ENCODE measurements around the gene GRIA3.

GRIA3 gene

DNA sequence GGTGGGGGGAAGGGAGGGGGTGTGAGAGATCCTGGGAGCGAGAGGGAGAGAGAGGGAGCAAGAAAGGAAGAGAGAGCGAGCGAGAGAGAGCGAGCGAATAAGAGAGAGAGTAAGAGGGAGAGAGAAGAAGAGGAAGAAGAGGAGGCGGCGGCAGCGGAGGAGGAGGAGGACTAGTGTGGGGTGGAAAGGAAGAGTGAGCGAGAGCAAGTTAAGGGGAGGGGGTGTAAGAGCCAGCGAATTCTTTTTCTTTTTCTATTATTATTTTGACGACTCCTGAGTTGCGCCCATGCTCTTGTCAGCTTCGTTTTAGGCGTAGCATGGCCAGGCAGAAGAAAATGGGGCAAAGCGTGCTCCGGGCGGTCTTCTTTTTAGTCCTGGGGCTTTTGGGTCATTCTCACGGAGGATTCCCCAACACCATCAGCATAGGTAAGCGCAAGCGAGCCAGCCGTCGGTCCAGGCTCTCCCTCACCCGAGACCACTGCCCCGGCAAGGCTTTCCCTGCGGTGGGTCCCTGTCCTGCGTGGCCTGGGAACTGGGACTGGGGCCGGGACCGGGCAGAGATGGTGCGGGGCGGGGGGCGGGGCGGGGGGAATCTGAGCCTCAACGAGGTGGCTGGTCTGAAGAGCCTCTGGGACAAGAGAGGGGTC lies at the start of gene GRIA3:
TSS of gene GRIA3 (plus strand) at position 60 of the 647 bp plus-strand sequence. CDS start at position 318, 258 bp downstream.
- DNase-seq, result peak in 1 of 2 donors; percentile 9

DNA sequence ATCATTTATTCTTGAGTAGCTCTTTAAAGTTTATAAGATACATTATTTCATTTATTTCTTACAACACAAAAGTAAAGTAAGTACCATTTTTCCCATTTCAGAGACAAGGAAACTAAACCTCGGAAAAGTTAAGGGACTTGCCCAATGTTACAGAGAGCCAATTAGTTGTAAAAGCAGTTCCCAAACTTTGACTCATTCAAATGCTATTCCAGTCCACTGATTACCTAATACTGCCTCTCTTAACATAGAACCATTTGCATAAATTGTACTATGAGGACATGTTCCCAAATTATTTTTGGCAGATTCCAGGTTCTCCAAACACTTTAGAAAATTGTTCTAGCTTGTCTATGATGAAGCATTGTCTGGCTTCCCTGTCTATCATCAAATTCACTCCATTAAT lies 45.6 kb upstream of the GRIA3 start:
- no peak for DNase-seq

DNA sequence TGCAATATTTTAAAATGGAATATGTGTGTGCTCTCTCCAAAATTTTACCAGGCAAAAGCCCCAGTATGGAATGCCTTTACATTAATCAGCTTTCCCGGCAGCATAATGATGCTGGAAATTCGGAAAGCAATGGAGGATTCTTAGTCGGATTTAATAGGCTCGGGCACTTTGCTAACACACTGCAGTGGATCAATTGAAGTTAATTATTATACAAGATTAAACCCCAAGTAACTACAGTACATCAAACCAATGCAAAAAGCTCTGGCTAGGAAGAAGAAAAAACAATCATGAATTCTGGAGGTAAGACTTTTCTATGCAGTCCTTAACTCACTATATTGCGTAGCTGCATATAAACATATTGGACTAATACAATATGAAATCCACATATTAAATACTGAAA lies 43.6 kb upstream of the GRIA3 start:
- no peak for DNase-seq

DNA sequence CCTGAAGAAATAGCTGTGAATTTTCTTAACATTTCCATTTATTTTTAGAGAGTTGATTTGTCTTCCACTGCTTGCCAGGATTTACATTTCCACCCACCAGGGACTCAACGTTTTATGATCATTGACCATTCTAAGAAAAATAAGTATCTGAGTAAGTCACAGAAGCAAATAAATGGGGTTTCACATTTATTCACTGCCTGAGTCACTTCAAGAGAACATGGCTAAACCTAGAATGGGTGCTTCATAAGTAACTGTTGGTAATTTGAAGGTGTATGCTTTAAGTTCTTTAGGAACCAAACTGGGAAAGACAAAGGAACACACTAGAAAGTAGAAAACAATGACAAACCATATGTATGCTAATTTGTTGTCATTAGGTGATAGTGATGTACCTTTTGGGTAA lies 43.2 kb upstream of the GRIA3 start:
- no peak for DNase-seq

DNA sequence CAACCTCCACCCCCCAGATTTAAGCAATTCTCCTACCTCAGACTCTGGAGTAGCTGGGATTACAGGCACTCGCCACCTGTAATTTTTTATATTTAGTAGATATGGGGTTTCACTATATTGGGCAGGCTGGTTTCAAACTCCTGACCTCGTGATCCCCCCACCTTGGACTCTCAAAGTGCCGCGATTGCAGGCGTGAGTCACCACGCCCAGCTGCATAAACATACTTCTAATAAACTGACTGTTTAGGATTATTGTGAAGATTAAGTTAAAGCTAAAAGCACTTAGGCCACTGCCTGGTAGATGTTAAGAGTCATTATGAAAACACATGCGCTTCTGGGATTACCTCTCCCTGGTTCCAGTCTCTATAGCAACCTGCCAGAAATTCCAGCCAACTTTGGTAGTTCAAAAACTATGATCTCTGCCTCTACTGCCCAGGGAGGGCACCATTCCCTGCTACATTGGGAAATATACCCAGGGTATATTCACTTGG lies 30.2 kb upstream of the GRIA3 start:
- DNase-seq, result no peak

DNA sequence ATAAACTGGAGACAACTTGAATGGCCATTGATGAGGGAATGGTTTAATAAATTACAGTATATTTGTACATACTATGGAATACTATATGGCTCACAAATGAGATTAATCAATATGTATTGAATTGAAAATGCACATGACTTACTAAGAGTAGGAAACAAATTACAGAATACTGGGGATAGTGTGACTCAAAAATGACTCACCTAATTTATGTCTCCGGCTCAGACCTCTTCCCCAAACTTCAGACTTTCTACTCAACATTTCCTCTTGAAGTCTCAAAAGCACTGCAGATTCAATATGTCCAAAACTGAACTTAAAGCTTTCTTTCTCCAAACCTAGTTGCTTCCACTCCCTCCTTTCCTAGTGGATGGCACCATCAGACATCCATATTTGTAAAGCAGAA lies 28.8 kb upstream of the GRIA3 start:
- DNase-seq, result no peak

DNA sequence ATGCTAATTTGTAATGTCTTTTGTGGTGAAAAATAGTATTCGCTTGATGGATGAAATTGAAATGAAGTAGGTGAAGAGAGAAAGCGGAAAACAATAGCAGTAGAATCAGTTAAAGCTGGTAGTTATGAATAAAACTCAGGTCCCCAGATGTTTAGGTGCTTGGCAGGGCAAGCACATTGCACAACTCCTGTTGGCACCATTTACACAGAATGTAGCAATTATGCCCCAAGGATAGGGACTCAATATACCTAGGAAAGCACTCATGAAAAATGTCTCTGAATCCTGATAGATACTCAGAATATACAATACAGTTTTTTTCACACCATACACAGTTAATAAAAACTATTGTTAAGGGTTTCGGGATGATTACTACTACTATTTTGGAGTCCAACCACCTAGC lies 26.5 kb upstream of the GRIA3 start:
- no peak for DNase-seq

DNA sequence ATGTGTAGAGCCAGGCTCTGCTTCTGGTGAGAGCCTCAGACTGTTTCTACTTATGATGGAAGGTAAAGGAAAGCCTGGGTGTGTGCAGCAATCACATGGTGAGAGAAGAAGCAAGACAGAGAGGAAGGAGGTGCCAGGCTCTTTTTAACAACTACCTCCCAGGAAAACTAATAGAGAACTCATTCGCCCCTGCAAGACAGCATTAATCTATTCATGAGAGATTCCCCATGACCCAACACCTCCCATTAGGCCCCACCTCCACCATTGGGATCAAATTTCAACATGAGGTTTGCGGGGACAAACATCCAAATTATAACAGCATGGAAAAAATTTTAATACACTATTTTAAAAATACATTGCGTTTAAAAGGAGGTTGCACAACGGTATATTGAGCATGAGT lies 24.7 kb upstream of the GRIA3 start:
- no peak for DNase-seq

DNA sequence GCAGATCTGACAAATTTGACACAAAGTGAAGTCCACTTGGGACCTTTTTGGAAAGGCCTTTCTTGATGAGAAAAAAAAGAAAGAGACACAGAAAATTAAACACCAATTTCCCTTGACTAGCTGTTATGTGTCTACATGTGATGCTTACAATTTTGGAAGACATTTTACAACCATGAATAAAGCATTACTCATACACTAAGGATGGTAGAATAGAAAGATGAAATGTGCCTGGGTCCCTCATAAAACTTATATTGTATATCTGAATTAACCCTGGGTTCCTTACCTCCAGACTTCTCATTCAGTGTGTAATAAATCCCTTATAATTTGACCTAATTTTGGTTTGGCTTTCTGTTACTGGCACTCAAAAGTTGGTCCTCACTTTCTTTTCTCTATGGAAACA lies 16.5 kb upstream of the GRIA3 start:
- no peak for DNase-seq

DNA sequence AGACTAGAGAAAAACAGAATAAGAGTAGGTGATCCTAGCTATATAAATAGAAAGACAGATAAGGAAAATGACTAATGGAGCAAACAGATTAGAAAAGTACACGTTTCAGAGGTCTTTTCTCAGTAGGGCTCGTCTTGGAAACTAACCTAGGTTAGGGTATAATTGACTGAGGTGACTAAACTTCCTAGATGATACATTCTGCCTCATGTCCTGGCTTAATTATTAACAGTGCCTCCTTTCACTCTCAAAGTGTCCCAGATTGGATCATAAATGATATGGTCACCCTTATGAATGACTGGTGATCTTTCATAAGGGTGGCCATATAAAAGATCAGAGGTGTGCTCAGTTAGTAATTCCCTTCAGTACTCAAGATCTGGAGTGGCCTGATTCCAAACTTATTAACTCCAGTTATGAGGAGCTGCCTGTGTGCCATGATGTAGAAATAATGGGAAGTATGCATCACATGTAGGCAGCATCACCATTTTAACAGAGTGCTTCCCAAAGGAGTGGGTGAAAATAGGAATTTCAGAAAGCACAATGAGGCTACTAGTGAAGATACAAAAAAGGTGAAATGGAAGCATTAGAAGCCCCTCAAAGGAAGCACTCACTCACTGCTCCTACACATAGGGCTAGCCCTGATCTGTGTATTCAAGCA lies 14.7 kb upstream of the GRIA3 start:
- DNase-seq, result no peak

DNA sequence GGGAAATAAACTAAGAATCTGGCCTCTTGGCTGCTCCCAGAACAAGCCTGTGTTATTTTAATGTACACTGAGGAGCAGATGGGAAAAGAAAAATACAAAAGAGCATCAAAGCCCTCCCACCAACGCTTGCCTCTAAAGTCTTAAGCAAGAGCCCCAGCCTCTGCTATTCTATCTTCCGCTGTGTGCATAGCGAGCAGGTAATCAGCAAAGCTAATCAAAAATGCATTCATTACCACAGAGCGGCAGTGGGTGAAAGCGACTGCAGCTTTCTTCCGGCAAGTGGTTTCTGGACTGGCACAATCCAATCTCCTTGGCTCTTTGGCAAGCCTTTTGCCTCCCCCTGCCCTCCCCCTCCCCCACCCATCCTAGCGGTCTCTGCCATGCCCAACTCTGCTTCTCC lies 13.5 kb upstream of the GRIA3 start:
- DNase-seq, result no peak

DNA sequence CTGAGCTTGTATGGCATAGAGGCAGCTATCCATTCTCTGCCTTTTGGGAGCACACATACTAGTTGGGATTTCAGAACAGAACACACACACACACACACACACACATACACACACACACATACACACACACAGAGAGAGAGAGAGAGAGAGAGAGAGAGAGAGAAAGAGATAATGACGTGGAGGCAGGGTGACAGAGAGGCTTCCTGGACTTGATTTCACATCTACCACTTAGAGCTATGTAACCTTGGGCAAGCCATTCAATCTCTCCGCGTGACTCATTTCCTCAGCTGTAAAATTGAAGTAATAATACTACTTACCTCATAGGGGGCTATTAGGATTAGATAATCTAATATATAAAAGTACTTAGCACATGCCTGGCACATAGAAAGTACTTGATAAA lies 12.3 kb upstream of the GRIA3 start:
- DNase-seq, result no peak

DNA sequence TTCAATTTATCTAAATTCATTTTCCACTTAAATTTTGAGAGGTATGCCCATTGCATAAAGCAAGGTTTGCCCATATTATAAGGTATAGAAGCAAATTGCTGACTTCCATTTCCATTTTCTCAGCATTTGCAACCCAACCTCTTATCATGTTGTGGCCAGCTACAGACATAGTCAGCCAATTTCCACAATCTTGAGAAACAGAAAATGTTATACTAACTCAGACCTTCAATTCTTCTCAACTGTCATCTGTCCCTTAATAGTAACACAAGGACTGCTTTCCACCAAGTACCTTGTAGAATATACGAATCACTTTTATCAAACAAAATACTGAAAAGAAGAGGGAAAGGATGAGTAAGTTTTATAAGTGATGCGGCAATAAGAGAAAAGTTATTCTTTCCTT lies 11.2 kb upstream of the GRIA3 start:
- DNase-seq, result no peak

DNA sequence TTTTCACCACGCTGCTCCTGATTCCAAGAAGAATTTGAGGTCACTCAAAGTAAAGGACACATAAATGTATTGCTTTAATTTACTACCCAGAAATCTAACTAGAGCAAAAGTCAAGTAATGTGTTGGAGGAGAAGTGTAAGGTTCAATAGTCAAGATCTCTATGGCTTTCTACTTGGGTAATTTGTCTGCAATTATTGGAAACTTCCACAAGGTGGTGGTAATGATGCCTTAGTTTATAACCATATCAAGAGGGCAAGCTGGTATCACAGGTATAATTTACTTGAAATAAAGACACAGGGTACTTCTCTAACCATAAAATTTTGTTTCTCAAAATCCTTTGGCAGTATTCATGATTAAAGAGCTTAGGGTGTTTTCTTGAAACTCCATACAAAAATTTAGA lies 10.2 kb upstream of the GRIA3 start:
- DNase-seq, result no peak

DNA sequence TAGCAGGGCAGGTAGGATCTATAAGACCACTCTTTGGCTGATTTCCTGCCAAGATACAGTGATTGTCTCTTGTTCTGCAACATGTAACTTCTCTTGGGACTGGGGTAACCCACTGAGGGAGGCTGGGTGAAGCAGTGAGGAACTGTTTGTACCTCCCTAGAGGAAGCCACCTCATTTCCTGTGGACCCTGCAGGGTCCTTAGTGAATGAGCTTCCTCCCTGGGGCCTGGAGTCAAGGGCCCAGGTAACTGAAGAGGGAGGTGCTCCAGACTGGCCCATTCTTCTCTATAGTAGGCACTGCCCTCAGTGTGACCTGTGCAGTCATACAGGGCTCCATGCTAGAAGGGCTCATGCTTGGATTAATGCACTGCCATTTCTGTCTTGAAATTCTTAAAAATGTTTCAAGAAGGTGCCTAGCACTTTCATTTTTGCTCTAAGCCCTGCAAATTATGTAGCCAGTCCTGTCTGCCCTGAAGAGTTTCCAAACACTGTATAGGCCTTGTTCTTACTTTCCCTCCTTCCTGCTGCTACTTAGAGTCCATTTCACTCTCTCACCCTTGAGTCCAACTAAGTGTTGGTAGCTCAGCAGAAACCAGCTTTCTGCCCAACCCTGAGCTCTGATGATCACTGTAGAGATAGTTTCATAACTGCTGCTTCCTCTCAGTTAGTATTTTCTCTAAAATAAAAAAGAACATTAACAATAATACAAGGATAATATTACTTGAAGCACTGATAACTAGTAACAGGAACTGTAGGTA lies 8.5 kb upstream of the GRIA3 start:
- DNase-seq, result no peak

DNA sequence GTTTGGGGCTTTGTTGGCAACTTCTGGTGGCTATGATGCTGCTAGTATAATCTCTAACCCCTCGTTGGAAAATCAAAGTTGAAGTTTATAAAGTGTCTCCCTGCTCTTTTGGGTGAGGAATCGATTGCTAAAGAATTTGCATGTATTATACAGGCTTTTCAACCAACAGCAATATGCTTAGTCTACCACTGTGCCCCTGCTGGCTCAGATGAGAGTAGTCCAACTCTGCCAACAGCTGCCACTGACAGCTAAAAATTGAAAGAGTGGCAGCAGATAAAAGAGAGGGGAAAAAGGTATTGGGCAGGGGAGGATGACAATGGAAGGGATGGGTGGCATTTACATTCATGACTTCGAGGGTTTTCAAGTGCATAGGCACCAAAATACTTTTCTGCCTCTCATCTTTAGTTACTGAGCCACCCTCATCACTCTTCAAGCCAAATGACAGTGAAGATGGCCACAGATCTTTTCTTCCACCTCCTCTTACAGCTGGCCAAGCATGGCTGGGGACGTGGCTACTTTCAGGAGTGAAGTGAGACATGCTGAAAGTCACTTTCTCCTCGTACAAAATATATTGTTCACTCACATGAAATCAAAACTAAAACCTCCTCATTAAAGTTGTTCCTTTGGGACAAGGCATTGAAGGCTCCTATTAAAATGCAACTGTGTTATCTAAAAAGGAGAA lies 2.7 kb upstream of the GRIA3 start:
- no peak for DNase-seq

DNA sequence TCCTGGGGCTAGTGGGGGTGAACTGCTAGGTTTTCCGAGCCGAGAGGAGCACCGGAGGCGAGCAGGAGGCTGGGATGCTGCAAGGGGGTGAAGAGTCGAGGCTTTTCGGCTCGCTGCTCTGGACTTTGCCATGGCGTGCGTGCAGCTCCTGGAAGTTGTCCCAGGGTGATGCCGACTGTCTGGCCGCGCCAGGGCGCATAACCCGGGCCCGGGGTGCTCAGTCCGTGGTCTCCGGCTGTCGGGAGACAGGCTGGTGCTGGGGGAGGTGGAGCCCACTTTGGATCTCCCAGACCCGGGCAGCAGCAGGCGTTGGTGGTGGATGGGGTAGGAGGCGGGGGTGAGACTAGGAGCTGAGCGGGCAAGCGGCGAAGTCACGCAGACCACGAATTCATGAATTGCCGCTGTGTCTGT lies 793 bp downstream of the GRIA3 start:
- DNase-seq, result peak in 1 of 2 donors; percentile 38

DNA sequence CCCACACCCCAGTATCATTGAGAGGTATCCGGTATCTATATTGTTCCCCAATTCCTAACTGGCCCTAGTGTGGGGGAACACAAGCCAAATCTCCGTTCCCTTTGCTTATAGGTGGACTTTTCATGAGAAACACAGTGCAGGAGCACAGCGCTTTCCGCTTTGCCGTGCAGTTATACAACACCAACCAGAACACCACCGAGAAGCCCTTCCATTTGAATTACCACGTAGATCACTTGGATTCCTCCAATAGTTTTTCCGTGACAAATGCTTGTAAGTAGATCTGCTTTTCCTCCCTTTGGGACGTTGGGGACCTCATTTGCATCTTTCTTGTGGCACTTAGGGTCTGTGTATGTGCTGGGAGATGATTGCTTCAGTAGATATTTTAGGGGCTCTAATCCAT lies 1.6 kb downstream of the GRIA3 start:
- DNase-seq, result no peak

DNA sequence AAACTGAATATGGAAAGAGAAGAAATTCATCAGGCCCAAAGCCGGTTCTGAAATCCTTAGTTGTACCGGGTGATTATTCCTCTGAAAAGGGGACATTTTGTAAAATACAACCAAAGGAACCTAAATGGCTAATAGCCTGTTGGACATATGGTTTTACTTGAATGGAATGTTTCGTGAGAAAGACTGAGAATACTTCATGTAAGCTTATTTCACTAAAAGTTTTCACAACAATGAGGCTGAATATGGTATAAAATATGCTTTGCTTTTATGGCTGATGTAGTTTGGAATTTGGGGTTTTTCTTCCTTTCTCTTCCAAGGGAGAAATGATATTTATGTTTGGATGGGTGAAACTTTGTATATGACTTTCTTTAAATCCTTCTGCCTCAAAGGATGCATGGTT lies 2.7 kb downstream of the GRIA3 start:
- no peak for DNase-seq

DNA sequence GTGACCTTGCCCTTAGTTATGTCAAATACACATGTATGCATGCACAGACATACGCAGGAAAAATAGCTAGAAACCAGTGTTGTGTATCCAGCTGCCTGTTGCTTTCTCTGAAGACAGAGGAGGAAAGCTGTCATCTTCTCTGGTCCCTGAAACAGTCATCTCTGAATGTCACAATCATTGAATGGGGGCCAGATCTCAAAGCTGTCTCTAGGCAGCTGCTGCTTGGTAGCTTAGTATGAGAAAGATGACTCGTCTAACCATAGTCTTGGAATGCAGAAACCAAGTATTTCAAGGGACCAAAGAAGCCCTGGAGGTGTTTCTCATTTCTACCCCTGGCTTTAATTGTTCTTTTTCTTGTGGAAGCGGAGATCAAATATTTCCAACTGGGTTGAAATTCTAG lies 4.0 kb downstream of the GRIA3 start:
- no peak for DNase-seq

DNA sequence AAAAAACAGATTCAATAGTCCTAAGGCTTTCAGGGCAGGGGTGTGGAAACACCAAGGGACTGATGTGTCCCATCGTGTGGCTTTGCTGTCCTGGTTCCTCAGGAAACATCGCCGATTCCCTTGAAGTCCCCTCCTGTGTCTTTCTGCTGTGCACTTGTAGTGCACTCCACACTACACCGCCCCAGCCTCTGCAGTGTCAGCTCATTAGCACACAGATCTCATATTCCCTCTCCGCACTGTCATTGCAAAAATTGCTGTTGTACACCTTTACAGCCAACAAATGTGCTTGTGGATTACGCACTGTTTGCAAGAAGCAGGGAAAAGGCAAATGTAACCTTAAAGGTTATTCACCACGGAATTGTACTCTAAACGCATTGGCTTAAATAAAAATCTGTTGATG lies 5.3 kb downstream of the GRIA3 start:
- no peak for DNase-seq

DNA sequence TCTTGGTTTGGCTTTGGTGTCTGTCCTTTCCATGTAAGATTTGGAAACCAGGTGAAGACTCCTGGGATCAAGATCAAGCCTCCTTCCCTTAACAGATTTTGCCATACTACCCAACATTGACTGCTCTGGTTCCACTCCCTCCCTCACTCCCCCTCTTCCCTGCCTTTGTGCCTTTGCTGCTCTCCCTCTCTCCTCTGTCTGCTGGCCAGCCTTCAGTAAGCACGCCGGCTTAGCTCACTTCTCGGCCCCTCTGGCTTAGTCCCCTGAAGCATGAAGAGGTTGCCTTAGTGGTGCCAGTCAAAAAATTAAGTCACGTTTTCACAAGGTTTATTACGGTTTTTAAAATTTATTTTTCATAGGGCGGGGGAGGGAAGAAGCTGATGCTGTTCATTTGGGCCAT lies 6.0 kb downstream of the GRIA3 start:
- no peak for DNase-seq

DNA sequence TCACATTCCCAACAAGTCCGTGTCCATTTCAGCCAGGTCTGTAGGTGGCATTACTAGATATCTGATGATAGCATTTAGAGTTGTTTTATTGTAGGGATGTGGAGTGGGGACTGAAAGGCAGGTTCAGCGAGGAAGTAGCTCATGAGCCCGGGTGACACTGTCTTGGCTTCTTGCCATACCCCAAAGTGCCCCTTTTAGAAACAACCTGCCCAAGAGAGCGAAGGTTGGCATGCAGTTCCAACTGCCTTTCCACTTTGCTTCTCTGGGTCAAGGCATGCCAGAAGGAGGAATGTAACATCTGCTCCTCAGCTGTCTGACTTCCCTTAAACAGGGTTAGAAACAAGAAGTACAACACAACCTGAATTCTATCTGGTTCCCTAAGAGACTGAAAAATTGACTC lies 9.0 kb downstream of the GRIA3 start:
- no peak for DNase-seq

DNA sequence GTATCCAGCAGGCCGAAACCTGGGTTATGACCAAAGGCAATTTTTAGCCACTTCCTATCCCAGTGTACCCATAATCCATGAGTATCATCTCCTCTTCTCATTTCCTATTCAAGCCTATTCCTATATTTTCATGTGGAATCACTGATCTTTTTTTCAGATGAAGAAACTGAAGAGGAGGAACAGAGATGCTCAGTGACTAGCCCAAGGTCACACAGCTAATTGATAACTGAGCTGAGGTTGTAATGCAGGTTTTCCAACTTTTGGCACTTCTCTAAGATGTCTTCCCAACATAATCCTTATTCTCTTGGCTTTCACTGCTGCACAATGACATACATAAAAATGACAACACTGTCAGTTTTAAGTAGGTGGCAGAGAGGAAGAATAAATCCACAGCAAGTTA lies 15.3 kb downstream of the GRIA3 start:
- no peak for DNase-seq

Data from hippocampal formation (tissue), 2 donors.